Stimulated activated CD4-positive, alpha-beta T cell treated with anti-CD3 and anti-CD28 coated beads, Interleukin-4, amount 100 ng/mL, for 48 hours (primary cell): Measurements from ENCODE around the gene PLPPR3.

ENCODE experiments used
- DNase-seq, 2 donors: peaks; one replicate each; pipeline ENCODE4 v3.0.0-alpha.2; 2020; ENCODE audit warnings: low read depth in 2 of 2

Gene PLPPR3

DNA sequence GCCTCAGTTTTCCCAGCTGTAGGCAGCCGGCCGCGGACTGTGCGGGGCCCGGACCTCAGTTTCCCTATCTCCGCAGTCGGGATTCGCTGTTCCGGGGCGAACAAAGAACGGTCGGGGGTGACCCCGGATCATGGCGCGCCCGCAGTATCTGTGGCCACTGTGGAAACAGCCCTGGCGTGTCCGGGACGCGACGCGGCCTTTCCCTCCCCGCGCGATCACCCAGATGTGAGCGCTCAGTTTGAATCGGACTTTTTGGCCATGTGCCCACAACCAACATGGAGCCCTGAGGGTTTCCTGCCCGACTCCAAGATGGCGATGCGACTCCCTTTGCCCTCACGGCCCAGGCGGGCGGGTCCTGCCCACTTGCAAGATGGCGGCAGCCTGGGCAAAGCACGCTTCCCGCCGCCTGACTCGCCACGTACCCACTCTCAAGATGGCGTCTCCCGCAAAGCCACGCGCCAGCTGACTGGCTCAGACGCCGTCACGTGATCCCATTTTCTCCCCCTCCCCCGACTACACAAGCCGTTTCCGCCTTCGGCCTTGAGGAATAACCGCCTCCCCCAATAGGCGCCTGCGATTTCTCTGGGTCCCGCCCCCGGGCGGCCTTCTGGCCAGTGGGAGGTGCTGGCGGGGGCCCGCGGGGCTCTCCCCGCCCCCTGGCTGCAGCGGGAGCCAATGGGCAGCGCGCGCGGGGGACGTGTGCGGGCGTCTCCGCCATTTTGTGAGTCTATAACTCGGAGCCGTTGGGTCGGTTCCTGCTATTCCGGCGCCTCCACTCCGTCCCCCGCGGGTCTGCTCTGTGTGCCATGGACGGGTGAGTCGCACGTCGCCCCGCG, 24.8 kb downstream of the PLPPR3 start, which contains the start of gene PTBP1:
TSS of gene PTBP1 (plus strand) at position 761 of the 836 bp plus-strand sequence. CDS start at position 807, 46 bp downstream.
- DNase-seq = peak; percentile 95 to 99

DNA sequence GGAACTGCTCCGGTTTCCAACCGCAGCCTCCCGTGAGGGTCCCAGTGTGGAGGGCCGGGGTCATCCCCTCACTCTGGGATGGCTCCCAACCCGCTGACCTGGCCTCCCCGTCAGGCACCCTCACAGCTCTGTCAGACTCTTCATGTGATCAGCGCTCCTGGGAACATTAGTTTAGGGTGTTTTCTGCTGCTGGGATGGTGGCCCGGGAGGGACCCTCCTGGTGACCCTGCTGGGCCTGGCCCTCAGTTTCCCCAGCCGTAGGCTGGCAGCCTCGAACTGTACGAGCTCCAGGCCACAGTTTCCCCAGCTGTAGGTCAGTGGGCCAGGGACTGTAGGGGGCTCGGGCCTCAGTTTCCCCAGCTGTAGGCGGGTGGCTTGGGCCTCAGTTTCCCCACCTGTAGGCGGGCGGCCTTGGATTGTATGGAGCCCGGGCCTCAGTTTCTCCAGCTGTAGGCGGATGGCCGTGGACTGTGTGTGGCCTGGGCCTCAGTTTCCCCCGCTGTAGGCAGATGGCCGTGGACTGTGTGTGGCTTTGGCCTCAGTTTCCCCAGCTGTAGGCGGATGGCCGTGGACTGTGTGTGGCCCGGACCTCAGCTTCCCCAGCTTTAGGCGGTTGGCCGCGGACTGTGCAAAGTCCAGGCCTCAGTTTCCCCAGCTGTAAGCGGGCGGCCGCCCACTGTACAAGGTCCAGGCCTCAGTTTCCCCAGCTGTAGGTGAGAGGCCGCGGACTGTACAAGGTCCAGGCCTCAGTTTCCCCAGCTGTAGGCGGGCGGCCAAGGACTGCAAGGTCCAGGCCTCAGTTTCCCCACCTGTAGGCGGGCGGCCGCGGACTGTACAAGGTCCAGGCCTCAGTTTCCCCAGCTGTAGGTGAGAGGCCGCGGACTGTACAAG, 25.8 kb downstream of the PLPPR3 start:
- no peak for DNase-seq

- no peak for DNase-seq
Observed at GRCh38 chr19:795073-795611, 26.6 kb downstream of the PLPPR3 start.

DNA sequence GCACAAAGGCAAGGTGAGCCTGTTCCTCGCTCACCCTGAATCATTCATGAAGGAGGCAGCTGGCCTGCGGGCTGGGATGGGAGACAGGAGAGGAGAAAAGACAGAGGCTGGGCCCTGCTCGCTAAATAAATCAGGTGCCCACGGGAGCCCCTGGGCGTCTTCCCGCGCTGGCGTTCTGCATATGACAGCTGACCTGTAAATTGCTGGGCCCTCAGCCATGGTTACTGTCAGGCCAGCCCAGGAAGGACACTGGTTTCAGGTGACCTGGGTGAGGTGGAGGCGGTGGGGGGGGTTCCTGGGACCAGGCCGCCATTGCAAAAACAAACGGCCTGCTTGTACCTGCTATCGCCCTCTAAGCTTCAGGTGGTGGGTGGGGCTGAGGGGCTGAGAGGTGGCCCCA, 27.9 kb downstream of the PLPPR3 start:
- DNase-seq = no peak

DNA sequence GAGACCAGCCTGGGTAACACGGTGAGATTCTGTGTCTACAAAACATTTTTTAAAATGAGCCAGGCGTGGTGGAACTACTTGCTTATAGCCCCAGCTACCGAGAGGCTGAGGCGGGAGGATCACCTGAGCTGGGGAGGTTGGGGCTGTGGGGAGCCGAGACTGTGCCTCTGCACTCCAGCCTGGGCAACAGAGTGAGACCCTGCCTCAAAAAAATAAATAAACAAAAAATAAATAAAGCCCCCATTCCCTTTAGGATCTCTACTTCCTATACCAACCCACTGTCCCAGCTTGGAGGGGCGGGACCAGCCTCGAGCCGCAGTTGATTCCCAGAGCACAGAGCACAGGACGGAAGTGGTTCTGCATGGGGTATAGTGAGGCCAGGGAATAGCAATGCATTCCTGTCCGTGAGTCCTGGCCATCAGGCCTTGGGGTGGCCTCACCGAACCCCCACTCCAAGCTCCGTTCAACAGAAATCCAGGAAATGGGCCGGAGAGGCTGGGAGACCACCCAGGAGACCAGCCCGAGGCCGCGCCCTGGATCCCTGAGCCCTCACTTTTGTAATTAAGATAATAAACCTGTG, 29.4 kb downstream of the PLPPR3 start:
- no peak for DNase-seq

GRCh38 chr19:791567-792305, 30.0 kb downstream of the PLPPR3 start:
- DNase-seq = no peak

DNA sequence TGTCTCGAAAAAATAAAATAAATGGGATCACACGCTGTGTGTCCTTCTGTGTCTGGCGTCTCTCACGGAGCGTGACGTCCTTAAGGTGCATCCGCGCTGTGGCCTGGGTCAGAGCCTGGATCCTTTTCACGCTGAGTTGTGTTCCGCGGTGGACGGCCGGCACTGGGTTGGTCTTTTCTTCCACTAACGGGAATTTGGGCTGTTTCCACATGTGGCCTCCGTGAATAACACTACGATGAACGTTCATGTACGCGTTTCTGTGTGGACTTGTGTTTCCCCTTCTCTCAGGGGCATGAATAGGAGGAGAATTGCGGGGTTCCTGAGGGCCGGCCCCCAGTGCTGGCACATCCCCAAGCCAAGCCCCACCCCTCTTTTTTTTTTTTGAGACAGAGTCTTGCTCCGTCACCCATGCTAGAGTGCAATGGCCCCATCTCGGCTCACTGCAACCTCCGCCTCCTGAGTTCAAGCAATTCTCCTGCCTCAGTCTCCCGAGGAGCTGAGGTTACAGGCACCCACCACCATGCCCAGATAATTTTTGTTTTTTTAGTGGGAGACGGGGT, 30.7 kb downstream of the PLPPR3 start:
- DNase-seq = no peak

- no peak for DNase-seq
Observed at GRCh38 chr19:789701-790060, 32.1 kb downstream of the PLPPR3 start.

DNA sequence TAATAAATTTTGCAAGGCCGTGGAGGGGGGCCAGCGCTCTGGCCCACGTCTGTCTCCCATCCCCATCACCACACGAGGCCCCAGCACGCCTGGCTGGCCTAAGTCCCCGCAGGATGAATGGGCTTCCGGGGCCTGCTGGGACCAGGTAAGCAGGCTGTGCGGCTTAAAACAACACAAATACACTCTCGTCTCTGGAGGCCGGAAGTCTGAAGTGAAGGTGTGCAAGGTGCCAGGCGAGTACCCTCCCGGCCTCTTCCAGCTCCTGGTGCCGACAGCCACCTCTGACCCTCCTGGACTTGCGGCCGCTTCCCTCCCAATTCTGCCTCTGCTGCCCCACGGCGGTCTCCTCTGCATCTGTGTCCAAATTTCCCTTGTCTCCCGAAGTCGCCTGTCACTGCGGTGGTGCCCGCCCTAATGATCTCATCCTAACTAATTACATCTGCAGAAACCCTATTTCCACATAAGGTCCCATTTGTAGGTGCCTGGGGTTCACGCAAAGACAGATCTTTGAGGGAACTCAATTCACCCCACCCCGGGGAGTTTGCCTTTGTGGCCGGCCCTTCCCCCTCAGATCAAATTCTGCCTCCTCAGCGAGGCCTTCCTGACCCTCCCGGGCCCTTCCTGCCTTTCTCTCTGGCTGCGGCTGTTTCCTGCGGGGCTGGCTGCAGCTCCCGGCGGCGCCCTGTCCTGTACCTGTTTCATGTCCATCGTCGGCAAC, 32.6 kb downstream of the PLPPR3 start:
- DNase-seq = no peak

GRCh38 chr19:788686-788982, 33.1 kb downstream of the PLPPR3 start:
- no peak for DNase-seq

GRCh38 chr19:787536-787935, 34.2 kb downstream of the PLPPR3 start:
- no peak for DNase-seq

- no peak for DNase-seq
Observed at GRCh38 chr19:784541-784940, 37.2 kb downstream of the PLPPR3 start.

GRCh38 chr19:782878-783668, 38.7 kb downstream of the PLPPR3 start:
- no peak for DNase-seq

GRCh38 chr19:782185-782877, 39.4 kb downstream of the PLPPR3 start:
- no peak for DNase-seq

DNA sequence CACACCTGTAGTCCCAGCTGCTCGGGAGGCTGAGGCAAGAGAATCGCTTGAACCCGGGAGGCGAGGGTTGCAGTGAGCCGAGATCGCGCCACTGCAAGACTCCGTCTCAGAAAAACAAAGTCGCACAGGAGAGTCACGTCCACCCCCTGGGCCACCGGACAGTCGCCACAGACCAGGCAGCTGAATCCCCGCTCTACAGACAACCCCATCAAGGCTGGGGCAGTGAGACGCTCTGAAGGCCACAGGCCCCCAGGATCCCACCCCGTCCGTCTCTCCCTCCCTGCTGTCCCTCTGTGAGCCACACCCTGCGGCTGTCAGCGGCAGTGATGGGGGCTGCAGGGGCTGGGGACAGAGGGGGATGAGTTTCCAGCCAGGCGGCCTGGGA, 40.0 kb downstream of the PLPPR3 start:
- DNase-seq = no peak

GRCh38 chr19:780935-781334, 40.8 kb downstream of the PLPPR3 start:
- no peak for DNase-seq

DNA sequence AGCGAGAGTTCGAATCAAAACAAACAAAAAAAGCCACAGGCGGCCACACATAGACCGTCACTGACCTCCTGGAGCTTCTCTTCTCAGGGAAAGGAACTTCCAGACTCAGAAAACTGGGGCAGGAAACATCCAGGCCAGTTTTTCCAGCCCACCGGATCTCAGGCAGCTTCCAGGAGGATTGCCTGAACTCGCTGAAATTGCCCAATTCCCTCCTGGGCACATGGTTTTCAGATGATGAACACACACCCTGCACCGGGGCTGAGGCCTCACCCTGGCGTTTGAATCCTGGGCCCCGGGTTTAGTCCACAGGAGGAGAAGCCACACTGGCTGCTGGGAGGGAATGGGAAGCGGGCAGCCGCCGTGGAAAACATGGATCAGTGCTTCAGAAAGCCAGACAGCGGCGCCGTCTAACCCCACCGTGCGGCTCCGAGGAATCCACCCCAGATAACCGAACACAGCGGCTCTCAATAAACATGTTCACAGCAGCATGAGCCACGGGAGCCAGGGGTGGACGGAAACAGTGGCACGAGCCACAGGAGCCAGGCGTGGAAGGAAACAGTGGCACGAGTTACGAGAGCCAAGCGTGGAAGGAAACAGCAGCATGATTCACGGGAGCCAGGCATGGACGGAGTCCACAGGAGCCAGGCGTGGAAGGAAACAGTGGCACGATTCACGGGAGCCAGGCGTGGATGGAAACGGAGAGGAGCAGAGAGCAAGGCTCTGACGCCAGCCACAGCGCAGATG, 42.7 kb downstream of the PLPPR3 start:
- no peak for DNase-seq

DNA sequence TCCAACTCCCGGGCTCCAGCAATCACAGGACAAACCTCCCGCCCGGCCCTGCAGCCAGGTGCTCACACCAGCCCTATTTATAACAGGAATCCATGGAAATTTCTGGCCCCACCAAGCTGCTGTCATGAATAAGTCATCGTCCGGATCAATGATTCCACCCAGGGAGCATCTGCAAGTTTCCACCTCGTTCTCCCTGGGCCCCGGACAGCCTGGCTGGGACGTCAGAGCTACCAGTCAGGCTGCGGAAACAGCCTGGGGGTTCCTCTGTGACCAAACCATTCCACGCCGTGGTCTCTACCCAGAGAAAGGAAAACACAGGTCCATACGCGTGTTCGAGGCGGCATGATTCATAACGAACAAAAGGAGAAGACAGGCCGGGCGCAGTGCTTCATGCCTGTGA, 45.2 kb downstream of the PLPPR3 start:
- DNase-seq = no peak
